Measurements from ENCODE around the gene ENTR1.

- TF ChIP-seq SUZ12 (IDR thresholded peaks at IDR 0.05; ENCODE audit: extremely low read depth, insufficient read depth, insufficient read length), result no peak
- TF ChIP-seq YY1 (IDR thresholded peaks at IDR 0.05; ENCODE audit: insufficient read depth, insufficient read length), result no peak
- TF ChIP-seq ZNF274 (IDR thresholded peaks at IDR 0.05; ENCODE audit: low read depth, low read length), result no peak
Observed at GRCh38 chr9:136418182-136419091, 8.0 kb upstream of the ENTR1 start.

Measured in NT2/D1 (cell line).